ENCODE data around the gene MICU2.

DNA sequence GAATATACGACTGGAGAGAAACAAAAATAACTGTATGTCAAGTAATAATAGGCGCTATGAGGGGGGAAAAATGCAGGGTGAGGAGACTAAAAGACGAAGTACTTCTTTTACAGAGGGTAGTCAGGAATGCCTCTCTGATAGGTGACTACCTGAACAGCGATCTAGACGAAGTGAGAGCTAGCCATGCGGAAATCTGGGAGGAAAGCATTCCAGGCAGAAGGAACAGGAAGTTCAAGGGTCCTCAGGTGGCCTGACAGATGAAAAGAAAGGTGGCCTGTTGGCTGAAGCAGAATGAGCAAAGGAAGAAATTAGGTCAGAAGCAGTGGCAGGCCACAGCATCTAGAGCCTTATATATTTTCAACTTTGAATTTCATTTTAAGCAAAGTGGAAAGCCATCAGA is 158.2 kb downstream of the MICU2 start:
- TF ChIP-seq FOS (IDR thresholded peaks at IDR 0.05; ENCODE audit: borderline replicate concordance, extremely low read depth, insufficient read length): no peak
- no peak for TF ChIP-seq STAT3 (IDR thresholded peaks at IDR 0.05; ENCODE audit: low read depth, low read length)
- no peak for TF ChIP-seq RB1 (IDR thresholded peaks at IDR 0.05; ENCODE audit: borderline replicate concordance)
- no peak for TF ChIP-seq TCF12 (IDR thresholded peaks at IDR 0.05; ENCODE audit: low read depth, low read length)
- no peak for TF ChIP-seq CTCF (IDR thresholded peaks at IDR 0.05 in 2 of 3, conservative IDR thresholded peaks at IDR 0.05 in 1 of 3; ENCODE audit: control insufficient read depth in 2 of 3, extremely low read depth in 1 of 3, insufficient read depth in 1 of 3, low read depth in 3 of 3, low read length in 3 of 3)
- no peak for TF ChIP-seq POLR2A (IDR thresholded peaks at IDR 0.05; ENCODE audit: low read depth, low read length)
- TF ChIP-seq, protein P1, sequence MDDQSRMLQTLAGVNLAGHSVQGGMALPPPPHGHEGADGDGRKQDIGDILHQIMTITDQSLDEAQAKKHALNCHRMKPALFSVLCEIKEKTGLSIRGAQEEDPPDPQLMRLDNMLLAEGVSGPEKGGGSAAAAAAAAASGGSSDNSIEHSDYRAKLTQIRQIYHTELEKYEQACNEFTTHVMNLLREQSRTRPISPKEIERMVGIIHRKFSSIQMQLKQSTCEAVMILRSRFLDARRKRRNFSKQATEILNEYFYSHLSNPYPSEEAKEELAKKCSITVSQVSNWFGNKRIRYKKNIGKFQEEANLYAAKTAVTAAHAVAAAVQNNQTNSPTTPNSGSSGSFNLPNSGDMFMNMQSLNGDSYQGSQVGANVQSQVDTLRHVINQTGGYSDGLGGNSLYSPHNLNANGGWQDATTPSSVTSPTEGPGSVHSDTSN (IDR thresholded peaks at IDR 0.05; ENCODE audit: insufficient replicate concordance, low read depth, low read length): no peak
- no peak for TF ChIP-seq FOXK2 (IDR thresholded peaks at IDR 0.05)
- no peak for TF ChIP-seq RAD21 (IDR thresholded peaks at IDR 0.05; ENCODE audit: insufficient read depth, low read depth, low read length)
- TF ChIP-seq EZH2 (IDR thresholded peaks at IDR 0.05; ENCODE audit: borderline replicate concordance, control insufficient read depth, low read depth, low read length): no peak

All from GM12878 (cell line).